ENCODE measurements around the gene RESP18.
"Not testable (repeated sequence)": the region's sequence is repeated elsewhere in the genome, so short reads cannot be mapped to it uniquely, and the experiment has no call there.

Gene RESP18

GRCh38 chr2:219294356-219295351 is 37.9 kb downstream of the RESP18 start:
- peak; percentile 86 to 89 for DNase-seq (ENCODE audit: low read depth in 1 of 2, low spot score in 1 of 2)
- no peak for TF ChIP-seq JUND (IDR thresholded peaks at IDR 0.05; ENCODE audit: low read depth)
- in situ Hi-C loops (cut with HindIII; ENCODE audit: low pct_unique_long_range_greater_than_20kb, low sequenced_read_pairs): no loop called here

- in situ Hi-C loops (cut with HindIII; ENCODE audit: low pct_unique_long_range_greater_than_20kb, low sequenced_read_pairs): no loop called here
- TF ChIP-seq JUND (IDR thresholded peaks at IDR 0.05; ENCODE audit: low read depth): no peak
- no peak for DNase-seq (ENCODE audit: low read depth in 1 of 2, low spot score in 1 of 2)
Measured at GRCh38 chr2:219293736-219294231, 38.8 kb downstream of the RESP18 start.

- no peak for DNase-seq (ENCODE audit: low read depth in 1 of 2, low spot score in 1 of 2)
- TF ChIP-seq JUND (IDR thresholded peaks at IDR 0.05; ENCODE audit: low read depth): no peak
- in situ Hi-C loops (cut with HindIII; ENCODE audit: low pct_unique_long_range_greater_than_20kb, low sequenced_read_pairs): no loop called here
Measured at GRCh38 chr2:219292616-219293015, 39.9 kb downstream of the RESP18 start.

- DNase-seq (ENCODE audit: low read depth in 1 of 2, low spot score in 1 of 2): no peak
- TF ChIP-seq JUND (IDR thresholded peaks at IDR 0.05; ENCODE audit: low read depth): no peak
- in situ Hi-C loops (cut with HindIII; ENCODE audit: low pct_unique_long_range_greater_than_20kb, low sequenced_read_pairs): no loop called here
Measured at GRCh38 chr2:219291910-219292490, 40.5 kb downstream of the RESP18 start.

GRCh38 chr2:219291394-219291793 is 41.1 kb downstream of the RESP18 start:
- TF ChIP-seq JUND (IDR thresholded peaks at IDR 0.05; ENCODE audit: low read depth): no peak
- no peak for DNase-seq (ENCODE audit: low read depth in 1 of 2, low spot score in 1 of 2)
- in situ Hi-C loops (cut with HindIII; ENCODE audit: low pct_unique_long_range_greater_than_20kb, low sequenced_read_pairs): no loop called here

GRCh38 chr2:219290381-219291171 is 42.0 kb downstream of the RESP18 start:
- in situ Hi-C loops (cut with HindIII; ENCODE audit: low pct_unique_long_range_greater_than_20kb, low sequenced_read_pairs): no loop called here
- TF ChIP-seq JUND (IDR thresholded peaks at IDR 0.05; ENCODE audit: low read depth): no peak
- DNase-seq (ENCODE audit: low read depth in 1 of 2, low spot score in 1 of 2): no peak

GRCh38 chr2:219289537-219290361 is 42.8 kb downstream of the RESP18 start:
- no peak for DNase-seq (ENCODE audit: low read depth in 1 of 2, low spot score in 1 of 2)

GRCh38 chr2:219289195-219289536 is 43.4 kb downstream of the RESP18 start:
- in situ Hi-C loops (cut with HindIII; ENCODE audit: low pct_unique_long_range_greater_than_20kb, low sequenced_read_pairs): no loop called here

More at GRCh38 chr2:219289537-219290361, 42.8 kb downstream of the RESP18 start:
- in situ Hi-C loops (cut with HindIII; ENCODE audit: low pct_unique_long_range_greater_than_20kb, low sequenced_read_pairs): no loop called here
- TF ChIP-seq JUND (IDR thresholded peaks at IDR 0.05; ENCODE audit: low read depth): no peak

GRCh38 chr2:219287580-219288265 is 44.8 kb downstream of the RESP18 start:
- TF ChIP-seq JUND (IDR thresholded peaks at IDR 0.05; ENCODE audit: low read depth): no peak
- in situ Hi-C loops (cut with HindIII; ENCODE audit: low pct_unique_long_range_greater_than_20kb, low sequenced_read_pairs): no loop called here
- DNase-seq (ENCODE audit: low read depth in 1 of 2, low spot score in 1 of 2): no peak

More at GRCh38 chr2:219289195-219289536, 43.4 kb downstream of the RESP18 start:
- no peak for DNase-seq (ENCODE audit: low read depth in 1 of 2, low spot score in 1 of 2)
- TF ChIP-seq JUND (IDR thresholded peaks at IDR 0.05; ENCODE audit: low read depth): no peak

GRCh38 chr2:219287116-219287440 is 45.5 kb downstream of the RESP18 start:
- in situ Hi-C loops (cut with HindIII; ENCODE audit: low pct_unique_long_range_greater_than_20kb, low sequenced_read_pairs); DNase-seq (ENCODE audit: low read depth in 1 of 2, low spot score in 1 of 2): not testable (repeated sequence)

- DNase-seq (ENCODE audit: low read depth in 1 of 2, low spot score in 1 of 2): no peak
- no peak for TF ChIP-seq JUND (IDR thresholded peaks at IDR 0.05; ENCODE audit: low read depth)
- in situ Hi-C loops (cut with HindIII; ENCODE audit: low pct_unique_long_range_greater_than_20kb, low sequenced_read_pairs): no loop called here
Measured at GRCh38 chr2:219286436-219287115, 46.0 kb downstream of the RESP18 start.

All from T47D (cell line).